Esophagus (tissue), 2 donors: ENCODE data around the gene TRPM1. TPM values are rescaled to one million over a fixed set of nuclear protein-coding genes. Genes with fewer than 3 reads are reported as not detected.

ENCODE experiments used
- H3K27ac ChIP-seq, 2 donors: one replicate each; pipeline ENCODE4 v1.5.1; 2013; ENCODE audit warnings: low read depth in 2 of 2, mild to moderate bottlenecking in 2 of 2, inconsistent platforms in 1 of 2, low read length in 1 of 2, moderate library complexity in 1 of 2
- H3K27me3 ChIP-seq, 2 donors: one replicate each; pipeline ENCODE4 v1.6.1; 2013; ENCODE audit warnings: low read length in 2 of 2, control low read depth in 1 of 2, mild to moderate bottlenecking in 1 of 2; ENCODE audit not compliant: insufficient read depth in 2 of 2, control insufficient read depth in 1 of 2
- H3K36me3 ChIP-seq, 2 donors: one replicate each; pipeline ENCODE4 v1.6.1; 2013; ENCODE audit warnings: low read length in 1 of 2; ENCODE audit not compliant: control insufficient read depth in 2 of 2, insufficient read depth in 2 of 2
- H3K4me1 ChIP-seq, 2 donors: one replicate each; pipeline ENCODE4 v1.6.1; 2013; ENCODE audit warnings: low read length in 1 of 2; ENCODE audit not compliant: control insufficient read depth in 2 of 2, insufficient read depth in 2 of 2
- H3K4me3 ChIP-seq, 2 donors: one replicate each; pipeline ENCODE4 v1.5.1; 2013; ENCODE audit warnings: low read length in 2 of 2, mild to moderate bottlenecking in 2 of 2, low read depth in 1 of 2, moderate library complexity in 1 of 2
- H3K9me3 ChIP-seq, 2 donors: one replicate each; pipeline ENCODE4 v1.6.1; 2013; ENCODE audit warnings: mild to moderate bottlenecking in 2 of 2, low read depth in 1 of 2, low read length in 1 of 2, moderate library complexity in 1 of 2; ENCODE audit not compliant: control insufficient read depth in 2 of 2, insufficient read depth in 1 of 2
- WGBS, 2 donors: extraction: QIAGEN DNeasy Blood & Tissue Kit; methylation state at CpG; one replicate each; pipeline ENCODE4 v1.1.7; 2013; 5-methylcytosine and 5-hydroxymethylcytosine counted together
- polyA plus RNA-seq, 2 donors: library from polyadenylated mRNA; stranded (reverse); fragments of 200-250 nt; gene quantifications; one replicate each; pipeline ENCODE4 v1.2.3, GENCODE V29; 2013
- donor health status: healthy with polysubstance abuse.
- donor health status: Bipolar disorder and iron deficiency.

The TRPM1 gene
- polyA plus RNA-seq, 2 donors, result 0.13 to 0.37 TPM

- Histone ChIP-seq H3K27me3 (no peaks in the 10 kb centered on the region), H3K4me3 (no peak overlapping the region), H3K4me1 (peaks cover 2 to 8% of the 10 kb centered on the region in 2 donors), H3K9me3 (no peaks in the 10 kb centered on the region), H3K27ac (no peak overlapping the region), H3K36me3 (no peaks in the 10 kb centered on the region)
- WGBS, 2 donors, result 91% methylated on average over 19 of the region's 19 CpGs
Observed at GRCh38 chr15:31046759-31047359, 54.7 kb downstream of the TRPM1 start.

- Histone ChIP-seq H3K4me3 (no peak overlapping the region), H3K27me3 (no peaks in the 10 kb centered on the region), H3K4me1 (peaks cover 2 to 8% of the 10 kb centered on the region in 2 donors), H3K9me3 (no peaks in the 10 kb centered on the region), H3K27ac (no peak overlapping the region), H3K36me3 (no peaks in the 10 kb centered on the region)
- 88 to 89% methylated on average over 3 of the region's 3 CpGs for WGBS, 2 donors
Observed at GRCh38 chr15:31045606-31046005, 55.9 kb downstream of the TRPM1 start.

DNA sequence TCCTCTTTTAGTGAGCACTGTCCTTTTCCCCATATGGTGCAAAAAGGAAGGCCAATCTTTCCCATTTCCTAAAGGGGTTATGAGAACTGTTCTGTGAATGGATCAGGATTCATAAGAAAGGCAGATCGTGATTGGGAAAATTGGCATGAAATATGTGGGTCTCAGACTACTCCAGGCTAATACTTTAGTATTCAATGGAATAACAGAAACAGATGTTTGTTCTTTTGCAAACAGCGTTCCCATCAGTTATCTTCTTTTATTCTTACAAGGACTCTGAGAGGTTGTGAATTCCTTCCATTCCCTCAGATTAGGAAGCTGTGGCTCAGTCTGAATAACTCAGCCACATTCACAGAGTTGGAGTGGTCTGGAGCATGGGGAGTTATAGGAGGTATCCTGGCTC lies 58.8 kb downstream of the TRPM1 start:
- 79 to 80% methylated on average over 2 of the region's 2 CpGs for WGBS, 2 donors
- Histone ChIP-seq H3K36me3 (no peaks in the 10 kb centered on the region), H3K27ac (no peak overlapping the region), H3K9me3 (no peaks in the 10 kb centered on the region), H3K4me1 (peaks cover 0 to 2% of the 10 kb centered on the region in 2 donors), H3K27me3 (no peaks in the 10 kb centered on the region), H3K4me3 (no peak overlapping the region)

- Histone ChIP-seq H3K9me3 (no peaks in the 10 kb centered on the region), H3K27ac (no peak overlapping the region), H3K27me3 (no peaks in the 10 kb centered on the region), H3K36me3 (no peaks in the 10 kb centered on the region), H3K4me1 (peaks cover 0 to under 1% of the 10 kb centered on the region in 2 donors), H3K4me3 (no peak overlapping the region)
- WGBS, 2 donors, result 95 to 96% methylated on average over 4 of the region's 4 CpGs
Observed at GRCh38 chr15:31041610-31042009, 59.9 kb downstream of the TRPM1 start.

GRCh38 chr15:31040611-31041010 lies 60.9 kb downstream of the TRPM1 start:
- Histone ChIP-seq H3K36me3 (no peaks in the 10 kb centered on the region), H3K4me1 (no peaks in the 10 kb centered on the region), H3K9me3 (no peaks in the 10 kb centered on the region), H3K27ac (no peak overlapping the region), H3K27me3 (no peaks in the 10 kb centered on the region), H3K4me3 (no peak overlapping the region)
- WGBS, 2 donors, result 90 to 93% methylated on average over 8 of the region's 8 CpGs

DNA sequence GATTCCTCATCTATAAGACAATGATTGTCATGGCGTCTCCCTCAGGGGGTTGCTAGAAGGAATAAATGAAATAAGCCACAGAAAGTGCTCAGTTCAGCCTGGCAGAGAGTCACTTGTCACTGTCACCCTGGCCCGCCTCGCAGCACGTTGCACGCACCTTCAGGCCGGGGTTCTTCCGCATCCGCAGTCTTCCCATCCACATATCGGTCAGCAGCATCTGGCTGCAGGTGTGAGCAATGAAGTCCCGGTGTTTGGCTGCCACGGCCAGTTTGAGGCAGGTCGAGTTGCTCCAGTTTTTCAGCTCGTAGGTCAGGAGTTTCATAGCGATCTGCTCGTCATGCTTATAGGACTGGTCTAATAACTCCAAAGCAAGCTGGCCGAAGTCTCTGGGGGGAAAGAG lies 61.6 kb downstream of the TRPM1 start:
- Histone ChIP-seq H3K9me3 (no peaks in the 10 kb centered on the region), H3K4me1 (no peaks in the 10 kb centered on the region), H3K27me3 (no peaks in the 10 kb centered on the region), H3K4me3 (no peak overlapping the region), H3K36me3 (no peaks in the 10 kb centered on the region), H3K27ac (no peak overlapping the region)
- WGBS, 2 donors, result 93% methylated on average over 16 of the region's 16 CpGs

- H3K27me3 ChIP-seq, result no peaks in the 10 kb centered on the region
- no peak overlapping the region for H3K4me3 ChIP-seq
- no peaks in the 10 kb centered on the region for H3K36me3 ChIP-seq
- no peaks in the 10 kb centered on the region for H3K9me3 ChIP-seq
- WGBS, 2 donors, result 91% methylated on average over 10 of the region's 10 CpGs
- H3K4me1 ChIP-seq, result peaks cover 0 to 4% of the 10 kb centered on the region in 2 donors
- H3K27ac ChIP-seq, result no peak overlapping the region
Observed at GRCh38 chr15:31037731-31038477, 63.6 kb downstream of the TRPM1 start.

DNA sequence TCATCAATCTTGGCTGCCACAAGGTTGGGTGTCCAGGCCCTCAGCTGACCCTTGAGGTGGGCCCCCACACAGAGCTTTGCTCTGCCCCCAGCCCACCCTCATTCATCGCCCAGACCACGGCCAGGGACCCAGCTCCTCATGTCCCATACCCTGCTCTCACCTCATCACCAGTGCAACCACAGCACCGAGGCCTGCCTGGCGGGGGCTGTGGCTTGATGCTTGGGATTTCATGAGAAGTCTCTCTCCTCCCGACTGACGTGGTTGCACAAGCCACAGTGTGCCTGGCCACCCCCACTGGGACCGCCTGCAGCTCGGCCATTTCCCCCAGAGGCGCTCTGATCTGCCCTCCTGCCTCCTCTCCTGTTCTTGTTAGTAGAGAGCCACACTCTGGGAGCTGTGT lies 64.7 kb downstream of the TRPM1 start:
- no peak overlapping the region for H3K4me3 ChIP-seq
- no peaks in the 10 kb centered on the region for H3K27me3 ChIP-seq
- no peak overlapping the region for H3K27ac ChIP-seq
- peaks cover 0 to 4% of the 10 kb centered on the region in 2 donors for H3K4me1 ChIP-seq
- no peaks in the 10 kb centered on the region for H3K9me3 ChIP-seq
- H3K36me3 ChIP-seq, result no peaks in the 10 kb centered on the region
- 88 to 89% methylated on average over 9 of the region's 9 CpGs for WGBS, 2 donors

DNA sequence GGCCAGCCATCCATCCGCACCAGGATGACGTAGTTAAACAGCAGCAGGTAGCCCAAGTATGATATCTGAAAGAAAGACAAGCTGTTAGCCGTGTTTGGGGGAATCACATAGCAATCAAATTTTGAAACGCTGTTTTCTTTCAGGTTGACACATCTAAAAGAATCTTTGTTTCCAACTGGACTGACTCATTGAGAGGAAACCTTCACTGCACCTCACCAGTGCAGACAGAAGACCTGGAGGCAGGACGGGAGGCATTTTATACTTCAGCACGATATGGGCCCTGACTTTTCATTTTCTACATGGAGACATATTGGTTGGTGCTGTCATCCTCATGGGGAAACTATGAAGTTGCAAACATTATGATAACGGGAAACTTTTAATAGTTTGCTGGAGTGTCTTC lies 65.9 kb downstream of the TRPM1 start:
- H3K27me3 ChIP-seq, result no peaks in the 10 kb centered on the region
- no peak overlapping the region for H3K27ac ChIP-seq
- peaks cover 0 to 4% of the 10 kb centered on the region in 2 donors for H3K4me1 ChIP-seq
- H3K4me3 ChIP-seq, result no peak overlapping the region
- no peaks in the 10 kb centered on the region for H3K9me3 ChIP-seq
- H3K36me3 ChIP-seq, result no peaks in the 10 kb centered on the region
- 86 to 88% methylated on average over 7 of the region's 7 CpGs for WGBS, 2 donors

- Histone ChIP-seq H3K27me3 (no peaks in the 10 kb centered on the region), H3K9me3 (no peaks in the 10 kb centered on the region), H3K4me1 (peaks cover 0 to 4% of the 10 kb centered on the region in 2 donors), H3K36me3 (no peaks in the 10 kb centered on the region), H3K4me3 (no peak overlapping the region), H3K27ac (no peak overlapping the region)
- WGBS, 2 donors, result 43 to 57% methylated on average over 4 of the region's 4 CpGs
Observed at GRCh38 chr15:31034152-31034551, 67.4 kb downstream of the TRPM1 start.
